ENCODE results near the gene TAS2R50.

GRCh38 chr12:11023387-11023786 is 36.7 kb upstream of the TAS2R50 start:
- TF ChIP-seq CTCF (IDR thresholded peaks at IDR 0.05) (no peak), POLR2A (IDR thresholded peaks at IDR 0.05) (no peak)
